Measurements from ENCODE around the gene SLC35E2B.
"Not testable (repeated sequence)": the region's sequence is repeated elsewhere in the genome, so short reads cannot be mapped to it uniquely, and the experiment has no call there.

Gene SLC35E2B

DNA sequence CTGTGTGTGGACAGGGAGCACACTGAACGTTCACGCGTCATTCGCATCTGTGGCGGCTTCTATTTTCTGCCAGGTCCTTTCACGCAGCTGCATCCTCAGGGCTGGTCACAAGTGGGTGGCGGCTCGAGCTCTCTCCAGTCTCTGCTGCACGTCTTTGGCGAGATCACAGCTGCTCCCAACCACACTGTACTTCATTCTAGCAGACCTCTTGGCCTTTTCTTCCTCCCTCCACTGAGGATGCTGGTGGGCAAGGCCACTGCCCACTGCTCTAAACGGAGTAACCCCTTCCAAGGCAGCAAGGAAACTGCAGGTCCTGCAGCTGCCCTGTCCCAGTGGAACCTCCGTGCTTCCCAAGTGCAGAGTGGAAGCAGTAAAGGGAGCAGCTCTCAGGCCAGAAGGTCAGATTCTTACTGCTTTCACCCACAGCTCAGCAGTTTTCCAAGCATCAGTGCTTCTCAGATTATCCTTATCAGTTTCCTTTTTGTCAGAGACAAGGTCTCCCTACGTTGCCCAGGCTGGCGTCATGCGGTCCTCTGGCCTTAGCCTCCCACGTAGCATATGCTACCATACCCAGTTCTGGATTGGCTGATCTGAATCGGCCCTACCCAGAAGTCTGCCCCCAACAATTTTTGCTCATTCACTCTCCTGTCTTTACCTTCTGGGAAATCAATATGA lies 44.9 kb downstream of the SLC35E2B start:
- not testable (repeated sequence) for DNase-seq (ENCODE audit: low read depth, low spot score); H3K27ac ChIP-seq

GRCh38 chr1:1646326-1646725 lies 46.3 kb downstream of the SLC35E2B start:
- not testable (repeated sequence) for H3K27ac ChIP-seq; DNase-seq (ENCODE audit: low read depth, low spot score)

GRCh38 chr1:1640711-1641461 lies 51.7 kb downstream of the SLC35E2B start:
- H3K27ac ChIP-seq; DNase-seq (ENCODE audit: low read depth, low spot score): not testable (repeated sequence)

DNA sequence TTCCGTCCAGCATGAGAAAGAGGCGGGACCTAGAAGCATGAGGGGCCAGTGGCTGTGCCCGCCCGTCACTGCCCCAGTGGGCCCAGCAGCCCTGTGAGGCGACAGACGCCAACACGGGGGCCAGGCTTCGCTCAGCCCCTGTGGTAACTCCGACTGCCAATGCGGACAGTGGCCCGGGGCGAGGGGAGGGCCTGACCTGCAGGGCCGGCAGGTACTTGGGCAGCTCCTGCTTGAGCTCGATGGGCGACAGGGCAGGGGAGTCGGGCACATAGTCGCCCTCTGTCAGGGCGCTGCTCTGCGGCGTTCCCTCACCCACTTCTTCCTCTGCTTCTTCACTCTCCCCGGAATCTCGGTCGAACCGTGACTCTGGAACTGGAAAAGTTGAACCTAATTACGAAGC lies 52.5 kb downstream of the SLC35E2B start:
- not testable (repeated sequence) for DNase-seq (ENCODE audit: low read depth, low spot score); H3K27ac ChIP-seq

GRCh38 chr1:1639368-1639767 lies 53.2 kb downstream of the SLC35E2B start:
- H3K27ac ChIP-seq; DNase-seq (ENCODE audit: low read depth, low spot score): not testable (repeated sequence)

DNA sequence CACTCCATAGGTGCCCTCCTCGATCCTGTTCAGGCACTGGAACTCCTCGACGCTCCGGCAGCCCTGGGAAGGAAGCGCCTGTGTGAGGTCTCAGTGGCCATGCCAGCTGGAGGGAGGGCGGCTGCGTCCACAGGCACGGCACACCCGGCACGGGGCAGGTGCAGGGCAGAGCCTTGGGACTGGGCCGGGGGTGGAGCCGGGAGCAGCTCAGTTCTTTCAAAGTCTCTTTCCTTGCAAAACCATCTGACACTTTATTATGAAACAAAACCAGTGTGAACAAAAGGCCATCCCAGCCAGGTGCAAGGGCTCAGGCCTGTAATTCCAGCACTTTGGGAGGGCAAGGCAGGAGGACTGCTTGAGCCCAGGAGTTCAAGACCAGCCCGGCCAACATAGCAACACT lies 54.1 kb downstream of the SLC35E2B start:
- H3K27ac ChIP-seq; DNase-seq (ENCODE audit: low read depth, low spot score): not testable (repeated sequence)

- not testable (repeated sequence) for DNase-seq (ENCODE audit: low read depth, low spot score); H3K27ac ChIP-seq
These were observed 55.1 kb downstream of the SLC35E2B start for GRCh38 chr1:1637479-1637875.

GRCh38 chr1:1636621-1637478 lies 55.7 kb downstream of the SLC35E2B start:
- not testable (repeated sequence) for H3K27ac ChIP-seq; DNase-seq (ENCODE audit: low read depth, low spot score)

GRCh38 chr1:1634613-1635012 lies 58.0 kb downstream of the SLC35E2B start:
- not testable (repeated sequence) for H3K27ac ChIP-seq; DNase-seq (ENCODE audit: low read depth, low spot score)

- DNase-seq (ENCODE audit: low read depth, low spot score); H3K27ac ChIP-seq: not testable (repeated sequence)
These were observed 59.2 kb downstream of the SLC35E2B start for GRCh38 chr1:1633409-1633808.

GRCh38 chr1:1631782-1632420 lies 60.7 kb downstream of the SLC35E2B start, which contains the start of gene MMP23B:
Gene MMP23B (plus strand): TSS chr1:1632173. CDS start chr1:1632219, 46 bp downstream.
- no peak for DNase-seq (ENCODE audit: low read depth, low spot score)
- no peak within 1 kb of the TSS for H3K27ac ChIP-seq

DNA sequence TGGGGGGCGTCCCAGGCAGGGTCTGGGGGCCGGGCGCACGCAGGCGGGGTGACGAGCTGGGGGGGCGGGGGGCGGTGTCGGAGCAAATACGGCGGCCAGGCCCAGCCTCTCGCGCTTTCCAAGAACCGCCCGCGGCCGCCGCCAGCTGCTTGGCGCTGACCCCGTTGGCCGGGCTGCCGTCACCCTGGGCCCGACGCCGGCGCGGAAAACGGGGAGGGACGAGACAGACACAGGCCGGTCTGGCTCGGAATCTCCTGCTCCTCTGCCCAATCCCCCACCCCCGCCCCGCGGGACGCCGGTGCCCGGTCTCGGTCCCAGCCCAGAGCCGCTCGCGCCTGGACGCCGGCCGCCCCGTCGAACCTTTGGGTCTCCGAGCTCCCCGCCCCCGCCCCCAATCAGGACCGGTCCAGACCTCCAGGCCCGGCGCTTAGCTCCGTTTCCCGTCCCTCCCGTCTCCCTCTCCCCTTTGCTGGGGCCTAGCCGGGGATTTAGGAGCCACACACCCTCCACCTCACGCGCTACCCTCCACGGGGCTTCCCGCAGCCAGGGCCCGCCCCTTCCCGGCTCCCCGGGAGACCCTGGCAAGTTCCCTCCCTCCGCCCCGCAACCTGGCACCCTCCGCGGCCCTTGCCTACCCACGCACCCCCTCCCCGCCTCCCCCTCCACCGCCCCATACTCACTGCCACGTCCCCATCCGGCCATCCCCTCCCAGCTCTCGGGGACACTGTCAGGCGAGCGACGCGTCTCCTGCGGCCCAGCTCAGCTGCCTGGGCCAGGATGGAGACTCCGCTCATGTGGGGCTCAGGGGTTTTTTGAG lies 61.4 kb downstream of the SLC35E2B start:
- no peak for DNase-seq (ENCODE audit: low read depth, low spot score)

DNA sequence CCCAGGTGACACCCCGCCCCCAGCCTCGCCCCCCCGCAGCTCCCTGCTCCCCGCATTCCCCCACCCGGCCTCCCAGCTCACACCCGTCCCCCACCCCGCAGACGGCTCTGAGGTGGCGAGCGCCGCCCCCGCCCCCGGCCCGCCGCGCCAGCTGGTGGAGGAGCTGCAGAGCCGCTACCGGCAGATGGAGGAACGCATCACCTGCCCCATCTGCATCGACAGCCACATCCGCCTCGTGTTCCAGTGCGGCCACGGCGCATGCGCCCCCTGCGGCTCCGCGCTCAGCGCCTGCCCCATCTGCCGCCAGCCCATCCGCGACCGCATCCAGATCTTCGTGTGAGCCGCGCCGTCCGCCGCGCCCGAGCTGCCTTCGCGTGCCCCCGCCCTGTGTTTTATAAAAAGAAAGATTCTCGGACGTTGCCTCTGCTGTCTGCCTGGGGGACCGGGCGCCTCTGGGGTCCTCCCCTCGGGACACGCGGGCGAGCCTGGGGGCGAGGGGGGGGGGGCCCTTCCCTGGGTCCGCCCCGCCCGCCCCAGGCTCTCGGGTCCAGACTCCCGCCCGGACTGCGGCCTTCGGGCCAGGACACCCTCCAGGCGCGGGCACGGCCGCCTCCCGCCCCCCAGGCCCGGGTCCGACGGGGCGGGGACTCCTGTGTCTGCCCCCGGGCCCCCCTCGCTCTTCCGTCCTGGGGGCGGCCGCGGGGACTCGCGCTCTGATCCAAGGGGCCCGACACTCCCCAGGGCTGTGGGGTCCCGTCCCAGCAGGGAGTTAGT lies 62.2 kb downstream of the SLC35E2B start:
- no peak for DNase-seq (ENCODE audit: low read depth, low spot score)
- no peak overlapping the region for H3K27ac ChIP-seq

More for the DNA sequence above, 61.4 kb downstream of the SLC35E2B start:
- no peak overlapping the region for H3K27ac ChIP-seq

DNA sequence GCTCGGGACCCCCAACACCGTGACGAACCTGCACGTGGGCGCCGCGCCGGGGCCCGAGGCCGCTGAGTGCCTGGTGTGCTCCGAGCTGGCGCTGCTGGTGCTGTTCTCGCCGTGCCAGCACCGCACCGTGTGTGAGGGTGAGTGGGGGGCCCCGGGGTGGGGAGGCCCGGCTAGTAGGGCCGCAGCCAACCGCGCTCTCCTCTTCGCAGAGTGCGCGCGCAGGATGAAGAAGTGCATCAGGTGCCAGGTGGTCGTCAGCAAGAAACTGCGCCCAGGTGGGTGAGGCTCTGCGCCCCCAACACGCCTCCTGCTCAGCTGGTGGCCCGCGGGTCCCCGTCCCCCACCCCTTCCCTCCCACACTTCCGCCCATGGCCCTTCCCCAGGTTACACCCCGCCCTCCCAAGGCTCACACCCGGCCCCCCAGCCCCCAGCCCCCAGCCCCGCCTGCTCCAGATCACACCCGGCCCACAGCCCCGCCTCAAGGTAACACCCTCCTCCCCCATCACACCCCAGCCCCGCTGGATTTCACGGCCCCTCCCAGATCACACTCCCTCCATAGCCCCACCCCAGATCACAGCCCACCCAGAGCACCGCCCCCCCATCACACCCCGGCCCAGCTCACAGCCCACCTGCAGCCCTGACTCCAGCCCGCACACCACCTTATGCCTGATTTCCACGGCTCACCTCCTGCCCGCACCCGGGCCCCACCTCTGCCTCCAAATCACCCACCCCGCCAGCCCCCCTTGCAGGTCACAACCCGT lies 63.0 kb downstream of the SLC35E2B start:
- H3K27ac ChIP-seq, result no peak overlapping the region
- DNase-seq (ENCODE audit: low read depth, low spot score), result no peak

- no peak for DNase-seq (ENCODE audit: low read depth, low spot score)
- H3K27ac ChIP-seq, result no peak overlapping the region
These were observed 63.7 kb downstream of the SLC35E2B start for GRCh38 chr1:1628754-1629429.

DNA sequence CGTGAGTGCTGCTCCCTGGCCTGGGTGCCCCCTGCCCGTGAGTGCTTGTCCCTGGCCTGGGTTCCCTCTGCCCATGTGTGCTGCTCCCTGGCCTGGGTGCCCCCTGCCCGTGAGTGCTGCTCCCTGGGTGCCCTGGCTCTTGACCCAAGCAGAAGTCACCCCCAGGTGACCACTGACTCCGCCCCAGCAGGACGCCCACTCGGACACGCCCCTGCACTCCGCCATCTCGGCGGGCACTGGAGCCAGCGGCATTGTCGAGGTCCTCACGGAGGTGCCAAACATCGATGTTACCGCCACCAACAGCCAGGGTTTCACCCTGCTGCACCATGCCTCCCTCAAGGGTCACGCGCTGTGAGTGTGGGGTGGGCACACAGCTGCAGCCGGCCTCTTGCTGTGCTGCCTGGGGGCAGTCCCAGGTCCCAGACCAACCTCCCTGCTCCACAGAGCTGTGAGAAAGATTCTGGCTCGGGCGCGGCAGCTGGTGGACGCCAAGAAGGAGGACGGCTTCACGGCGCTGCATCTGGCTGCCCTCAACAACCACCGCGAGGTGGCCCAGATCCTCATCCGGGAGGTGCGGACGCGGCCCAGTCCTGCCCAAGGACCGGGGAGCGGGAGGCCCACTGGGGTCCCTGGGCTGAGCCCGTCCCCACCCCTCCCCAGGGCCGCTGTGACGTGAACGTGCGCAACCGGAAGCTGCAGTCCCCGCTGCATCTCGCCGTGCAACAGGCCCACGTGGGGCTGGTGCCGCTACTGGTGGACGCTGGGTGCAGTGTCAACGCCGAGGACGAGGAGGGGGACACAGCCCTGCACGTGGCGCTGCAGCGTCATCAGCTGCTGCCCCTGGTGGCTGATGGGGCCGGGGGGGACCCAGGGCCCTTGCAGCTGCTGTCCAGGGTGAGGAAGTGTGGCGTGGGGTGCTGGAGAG lies 64.5 kb downstream of the SLC35E2B start:
- no peak overlapping the region for H3K27ac ChIP-seq
- no peak for DNase-seq (ENCODE audit: low read depth, low spot score)
